Dedifferentiated amniotic fluid mesenchymal stem cell (primary cell): ENCODE measurements around the gene SETD7.
"Not testable (repeated sequence)": the region's sequence is repeated elsewhere in the genome, so short reads cannot be mapped to it uniquely, and the experiment has no call there.

Source experiments
- DNase-seq: peaks from one replicate; pipeline ENCODE4 v3.0.0-alpha.2; 2016; ENCODE audit errors: extremely low spot score

Gene SETD7

GRCh38 chr4:139468756-139469155 is 87.3 kb downstream of the SETD7 start:
- not testable (repeated sequence) for DNase-seq

- DNase-seq, result no peak
These were observed 90.1 kb downstream of the SETD7 start for GRCh38 chr4:139465922-139466321.

- not testable (repeated sequence) for DNase-seq
These were observed 91.5 kb downstream of the SETD7 start for GRCh38 chr4:139464512-139464911.

- DNase-seq, result no peak
These were observed 94.9 kb downstream of the SETD7 start for GRCh38 chr4:139461022-139461628.

- no peak for DNase-seq
These were observed 95.5 kb downstream of the SETD7 start for GRCh38 chr4:139460565-139460964.

GRCh38 chr4:139458999-139459398 is 97.0 kb downstream of the SETD7 start:
- no peak for DNase-seq

- DNase-seq, result no peak
These were observed 97.5 kb downstream of the SETD7 start for GRCh38 chr4:139458543-139458942.

- no peak for DNase-seq
These were observed 98.7 kb downstream of the SETD7 start for GRCh38 chr4:139457318-139457717.

- DNase-seq, result no peak
These were observed 100.9 kb downstream of the SETD7 start for GRCh38 chr4:139455126-139455538.

- DNase-seq, result peak; percentile 88
These were observed 101.6 kb downstream of the SETD7 start, which contains the start of gene RAB33B for GRCh38 chr4:139454111-139455045. Gene RAB33B, plus strand, starts transcription at chr4:139454121. Its CDS starts 75 bp downstream, at chr4:139454196.

- DNase-seq, result peak; percentile 94
These were observed 102.5 kb downstream of the SETD7 start for GRCh38 chr4:139453371-139454110.

- DNase-seq, result peak; percentile 54
These were observed 103.0 kb downstream of the SETD7 start for GRCh38 chr4:139453041-139453370.

GRCh38 chr4:139451997-139452396 is 104.0 kb downstream of the SETD7 start:
- no peak for DNase-seq

- no peak for DNase-seq
These were observed 105.4 kb downstream of the SETD7 start for GRCh38 chr4:139450586-139450985.

- DNase-seq, result not testable (repeated sequence)
These were observed 108.9 kb downstream of the SETD7 start for GRCh38 chr4:139447078-139447477.
